Vagina (tissue), 2 donors: ENCODE measurements around the gene PLAAT3.

Experiments
- CTCF ChIP-seq, 3 experiments: fragments of 450-650 bp in 2 of 3; fragments of 200-600 bp in 1 of 3; sonication (generic) in 1 of 3; IDR thresholded peaks; one replicate each; pipeline ENCODE4 v1.5.1; 2017 to 2019; ENCODE audit warnings: antibody characterized with exemption in 3 of 3, mild to moderate bottlenecking in 2 of 3, moderate library complexity in 2 of 3
- POLR2A ChIP-seq, 2 donors: fragments of 450-650 bp; IDR thresholded peaks; one replicate each; pipeline ENCODE4 v1.6.1; 2017; ENCODE audit warnings: antibody characterized with exemption in 2 of 2, mild to moderate bottlenecking in 2 of 2, moderate library complexity in 2 of 2
- POLR2AphosphoS5 ChIP-seq, 2 donors: sonication (generic); formaldehyde crosslinking; IDR thresholded peaks; one replicate each; pipeline ENCODE4 v1.9.0; 2017; ENCODE audit warnings: antibody characterized with exemption in 2 of 2, mild to moderate bottlenecking in 2 of 2, low read depth in 1 of 2; ENCODE audit not compliant: insufficient read depth in 1 of 2

GRCh38 chr11:63557570-63557969 lies 56.7 kb downstream of the PLAAT3 start:
- TF ChIP-seq CTCF (IDR thresholded peaks at IDR 0.05) (no peak), POLR2A (IDR thresholded peaks at IDR 0.05) (no peak), POLR2AphosphoS5 (IDR thresholded peaks at IDR 0.05; ENCODE audit: insufficient read depth in 1 of 2, low read depth in 1 of 2) (no peak)
